HG03196 (cell line): ENCODE measurements around the gene CCDC14.
"Not testable (repeated sequence)": the region's sequence is repeated elsewhere in the genome, so short reads cannot be mapped to it uniquely, and the experiment has no call there.

Experiments used
- ATAC-seq: cut with Tn5 transposase; IDR thresholded peaks from one replicate; pipeline ENCODE4 v1.9.1; 2021; ENCODE audit not compliant: unreplicated experiment

Gene CCDC14

DNA sequence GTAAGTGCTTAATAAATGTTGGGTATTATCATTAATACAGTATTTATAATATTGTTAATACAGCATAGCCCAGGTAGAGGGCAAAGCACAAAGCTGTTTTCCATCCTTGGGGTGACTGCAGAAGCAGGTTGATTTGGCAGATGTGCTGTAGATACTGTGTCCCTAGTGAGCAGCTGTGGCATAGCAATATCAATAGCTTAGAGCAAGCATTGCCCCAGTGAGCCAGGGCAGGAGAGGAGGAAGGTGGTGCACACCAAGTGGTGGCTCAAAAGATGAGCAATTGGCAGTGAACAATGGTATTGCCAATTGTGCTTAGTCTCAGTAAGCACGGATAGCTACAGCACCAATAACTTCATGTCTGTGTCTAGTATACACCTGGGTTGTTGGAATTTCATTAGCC lies 5.8 kb upstream of the CCDC14 start:
- ATAC-seq: not testable (repeated sequence)

DNA sequence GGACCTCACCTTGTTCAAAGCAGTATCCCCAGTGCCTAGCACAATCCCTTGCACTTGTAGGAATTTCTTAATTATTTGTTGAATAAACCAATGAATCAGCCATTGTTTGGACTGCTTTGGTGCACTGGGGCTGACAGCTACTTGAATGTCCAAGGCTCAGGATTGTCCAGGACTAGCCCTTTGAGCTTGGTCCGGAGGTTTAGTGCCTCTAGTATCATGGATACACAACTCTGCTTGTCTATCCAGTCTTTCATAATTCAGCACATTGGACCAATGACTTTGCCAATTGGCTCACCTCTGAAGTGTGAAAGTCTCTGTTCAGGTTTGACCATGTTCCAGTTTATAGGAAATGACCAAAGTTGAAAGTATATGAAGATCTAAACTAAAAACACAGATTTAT lies 3.8 kb upstream of the CCDC14 start:
- not testable (repeated sequence) for ATAC-seq

DNA sequence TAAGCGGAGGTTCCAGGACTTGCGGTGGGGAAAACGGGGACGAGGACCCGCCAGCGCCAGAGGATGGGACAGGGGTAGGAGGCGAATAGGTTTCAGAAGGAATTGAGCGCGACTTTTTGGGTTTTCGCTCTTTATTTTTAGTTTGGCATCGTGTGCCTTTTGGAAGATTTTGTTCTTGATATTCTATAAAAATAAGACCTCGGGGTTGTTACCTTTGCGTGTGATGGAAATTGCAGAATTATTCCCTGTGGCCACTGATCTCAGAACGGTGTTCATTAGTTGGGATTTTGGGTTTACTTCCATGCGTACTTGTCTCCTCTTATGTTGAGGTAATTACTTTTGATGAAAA lies 453 bp upstream of the CCDC14 start:
- ATAC-seq: no peak

DNA sequence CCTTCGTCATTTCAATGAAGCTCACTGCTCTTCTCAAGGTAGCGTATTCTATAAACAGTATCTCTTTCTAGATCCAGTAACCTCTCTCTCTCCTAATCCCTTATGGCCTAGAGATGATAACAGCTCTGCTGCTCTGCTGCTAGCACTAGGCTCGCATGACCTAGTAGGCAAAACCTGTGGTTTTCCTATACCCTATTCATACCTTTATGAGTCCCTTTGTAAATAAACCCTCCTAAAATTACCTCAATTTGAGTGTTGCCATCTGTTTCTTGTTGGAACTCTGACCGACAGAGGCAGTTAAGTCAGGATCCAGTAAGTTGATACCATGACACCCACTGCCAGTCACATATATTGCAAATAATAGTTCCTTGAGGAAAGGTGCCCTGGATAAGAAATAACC lies 7.3 kb downstream of the CCDC14 start:
- peak; percentile 55 for ATAC-seq

DNA sequence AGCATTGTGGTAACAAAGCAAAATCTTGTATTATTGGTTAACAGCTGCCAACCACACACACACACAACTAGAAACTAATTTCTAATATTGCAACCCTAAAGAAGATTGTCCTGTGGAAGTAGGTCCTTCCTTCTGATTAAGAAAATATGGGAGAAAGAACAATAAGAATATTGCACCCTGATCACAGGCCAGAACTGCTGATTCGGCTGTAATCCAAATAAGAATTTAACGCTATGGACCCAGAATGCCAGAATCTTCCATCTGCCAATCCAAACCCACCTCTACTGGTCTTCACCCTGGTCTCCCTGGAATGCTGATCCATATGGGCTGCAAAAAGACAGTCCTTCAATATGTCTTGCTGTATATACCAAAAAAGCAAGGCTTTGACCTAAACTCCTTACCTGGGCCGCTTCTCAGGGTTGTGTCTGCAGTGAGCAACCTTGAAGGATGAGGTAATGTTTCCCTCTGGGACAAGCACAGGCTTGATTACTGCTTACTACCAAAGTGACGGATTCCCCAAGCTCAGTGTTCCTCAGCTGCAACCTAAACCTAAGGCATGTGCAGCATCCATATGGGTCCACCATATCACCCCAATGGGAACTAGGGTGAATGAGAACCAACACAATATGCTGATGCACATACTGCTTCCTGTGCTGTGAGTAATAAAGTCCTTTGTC lies 8.0 kb downstream of the CCDC14 start:
- ATAC-seq: no peak

DNA sequence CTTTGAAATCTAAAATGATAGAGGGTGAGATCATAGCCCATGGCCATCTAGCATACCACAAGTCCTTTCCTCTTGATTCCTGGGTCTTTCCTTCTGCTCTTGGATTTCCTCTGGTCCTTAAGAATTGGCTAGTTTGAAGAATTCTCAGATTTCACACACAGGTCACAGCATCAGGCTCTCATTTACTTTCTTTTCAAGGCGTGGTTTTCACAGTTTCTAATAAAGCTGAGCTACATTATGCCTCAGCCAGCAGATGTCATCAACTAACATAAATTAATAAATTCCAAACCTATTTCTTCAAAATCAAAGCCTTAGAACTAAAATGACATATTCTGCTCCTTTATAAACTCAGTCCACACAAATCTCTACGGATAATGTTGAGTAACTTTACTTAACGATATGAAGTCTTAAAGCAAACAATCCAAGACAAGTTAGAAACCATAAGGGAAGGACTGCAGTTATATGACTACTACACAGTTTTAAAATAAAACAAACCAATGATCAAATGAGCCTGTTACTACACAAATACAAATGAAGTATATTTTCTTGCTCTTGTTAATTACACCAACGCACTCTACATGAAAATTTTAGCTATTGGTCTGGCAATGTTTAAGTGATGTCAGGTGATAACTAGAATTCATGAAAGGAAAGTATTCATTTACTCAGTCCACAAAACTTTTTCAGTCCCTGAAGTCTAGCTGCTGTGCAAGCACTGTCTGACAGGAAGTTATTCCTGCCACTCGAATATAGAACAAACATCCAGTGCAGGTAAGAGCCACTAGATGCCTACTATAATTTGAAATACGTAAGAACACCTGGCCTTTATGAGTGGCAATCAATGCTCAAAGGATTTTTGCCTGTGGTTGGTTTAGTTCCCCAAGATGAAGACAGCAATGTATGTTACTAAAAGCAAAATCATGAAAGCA lies 9.2 kb downstream of the CCDC14 start:
- no peak for ATAC-seq

DNA sequence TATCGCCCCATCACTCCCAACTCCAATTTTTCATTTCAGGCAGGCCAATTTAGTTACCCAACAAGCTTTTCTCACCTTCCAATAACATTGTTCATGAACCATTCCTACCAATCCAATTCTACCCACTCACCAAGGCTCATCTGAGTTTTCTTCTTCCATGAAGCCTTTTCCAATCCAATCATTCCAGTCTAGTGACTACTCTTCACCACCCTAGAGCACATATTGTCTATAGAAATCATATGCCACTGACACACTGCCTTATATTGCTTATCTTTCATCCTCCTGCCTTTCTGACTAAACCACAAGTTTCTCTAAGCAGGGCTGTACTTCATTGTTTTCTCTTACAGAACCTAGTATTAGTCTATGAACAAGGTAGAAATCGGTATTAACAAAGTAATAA lies 11.4 kb downstream of the CCDC14 start:
- no peak for ATAC-seq

DNA sequence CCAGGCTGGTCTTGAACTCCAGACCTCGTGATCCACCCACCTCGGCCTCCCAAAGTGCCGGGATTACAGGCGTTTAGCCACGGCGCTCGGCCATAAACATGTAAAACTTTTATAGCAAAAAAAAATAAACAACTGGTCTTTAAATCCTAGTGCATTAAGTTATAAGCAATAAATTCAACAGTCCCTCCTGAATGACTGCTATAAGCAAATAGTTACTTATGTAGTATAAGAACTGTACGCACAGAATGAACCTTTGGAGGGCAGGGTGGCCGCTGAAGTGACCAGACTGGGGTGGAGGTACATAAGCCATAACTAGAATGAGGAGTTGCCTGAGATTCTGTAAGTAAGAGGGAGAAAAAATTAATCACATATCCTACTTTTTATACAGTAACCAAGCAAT lies 12.6 kb downstream of the CCDC14 start:
- ATAC-seq: no peak

DNA sequence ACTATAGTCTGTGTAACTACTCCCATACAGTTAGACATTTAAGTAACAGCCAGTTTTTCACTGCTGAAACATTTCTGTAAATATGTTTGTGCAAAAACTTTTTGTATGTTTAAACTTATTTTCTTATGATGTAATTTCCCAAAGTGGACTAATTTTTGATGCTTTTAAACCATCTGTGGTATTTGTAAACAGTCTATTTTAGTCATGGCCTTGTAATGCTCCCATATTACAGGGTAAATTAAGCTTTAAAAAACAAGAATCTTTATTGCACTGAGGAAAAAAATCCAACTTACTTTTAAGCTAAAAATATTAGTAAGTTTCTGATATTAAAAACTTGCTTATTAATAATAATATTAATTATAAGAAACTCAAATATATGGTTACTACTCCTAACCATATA lies 13.5 kb downstream of the CCDC14 start:
- ATAC-seq: no peak

DNA sequence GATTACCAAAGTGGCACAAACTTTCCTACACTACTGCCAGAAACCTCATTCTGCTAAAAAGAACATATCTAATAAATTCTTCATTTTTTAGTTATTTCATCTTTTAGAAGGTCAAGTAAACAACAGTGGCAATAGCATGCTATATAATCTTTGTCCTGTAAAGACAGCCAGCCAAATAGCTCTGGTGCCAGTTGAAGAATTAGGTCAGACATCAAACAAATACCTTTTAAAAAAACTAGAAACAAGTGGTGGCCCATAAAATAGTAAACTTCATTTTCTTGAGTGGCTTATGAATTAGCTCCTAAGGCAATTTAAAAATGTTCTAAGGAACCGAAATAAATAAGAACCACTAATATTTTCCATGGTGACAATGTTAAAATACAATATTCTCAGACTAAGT lies 19.5 kb downstream of the CCDC14 start:
- no peak for ATAC-seq

DNA sequence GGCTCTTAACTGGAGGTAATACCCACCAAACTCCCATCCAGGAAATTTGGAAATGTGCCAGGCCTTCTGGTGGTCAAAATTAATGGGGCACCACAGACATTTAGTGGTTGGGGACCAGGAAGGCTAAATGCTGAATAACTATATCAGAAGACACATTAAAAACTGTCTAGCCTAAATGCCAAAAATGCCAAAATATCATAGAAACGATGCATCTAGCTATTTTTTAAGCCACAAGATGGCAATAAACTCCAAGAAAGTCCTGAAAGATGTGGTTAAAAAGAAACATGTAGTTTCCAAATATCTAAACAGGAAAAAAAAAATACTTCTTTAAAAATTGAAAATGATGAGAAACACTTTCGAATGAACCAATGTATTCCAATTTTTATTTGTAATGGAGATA lies 19.9 kb downstream of the CCDC14 start:
- no peak for ATAC-seq

DNA sequence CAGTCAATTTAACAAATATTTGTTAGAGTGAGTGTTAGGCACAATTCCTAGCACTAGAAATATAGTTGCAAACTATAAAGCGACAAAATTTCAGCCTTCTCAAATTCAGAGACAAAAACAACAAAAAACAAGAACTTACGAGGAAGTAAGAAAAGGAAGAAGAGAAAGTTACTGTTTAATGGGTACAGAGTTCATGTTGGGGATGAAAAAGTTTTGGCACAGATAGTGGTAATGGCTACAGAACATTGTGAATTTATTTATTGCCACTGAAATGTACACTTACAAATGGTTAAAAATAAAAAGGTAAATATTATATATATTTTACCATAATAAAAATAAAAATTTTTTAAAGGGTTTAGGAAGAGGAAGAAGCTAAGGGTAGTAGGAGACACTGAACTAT lies 21.3 kb downstream of the CCDC14 start:
- no peak for ATAC-seq

DNA sequence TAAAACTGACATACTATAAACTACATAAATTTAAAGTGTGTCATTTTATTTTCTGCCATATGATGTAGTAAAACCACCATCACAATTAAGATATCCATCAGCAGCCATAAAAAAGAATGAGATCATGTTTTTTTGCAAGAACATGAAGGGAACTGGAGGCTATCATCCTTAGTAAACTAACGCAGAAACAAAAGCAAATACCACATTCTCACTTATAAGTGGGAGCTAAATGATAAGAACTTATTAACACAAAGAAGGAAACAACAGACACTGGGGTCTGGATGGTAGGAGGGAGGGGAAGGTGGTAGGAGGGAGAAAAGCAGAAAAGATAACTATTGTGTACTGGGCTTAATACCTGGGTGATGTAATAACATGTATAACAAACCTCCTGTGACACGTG lies 24.6 kb downstream of the CCDC14 start:
- no peak for ATAC-seq

DNA sequence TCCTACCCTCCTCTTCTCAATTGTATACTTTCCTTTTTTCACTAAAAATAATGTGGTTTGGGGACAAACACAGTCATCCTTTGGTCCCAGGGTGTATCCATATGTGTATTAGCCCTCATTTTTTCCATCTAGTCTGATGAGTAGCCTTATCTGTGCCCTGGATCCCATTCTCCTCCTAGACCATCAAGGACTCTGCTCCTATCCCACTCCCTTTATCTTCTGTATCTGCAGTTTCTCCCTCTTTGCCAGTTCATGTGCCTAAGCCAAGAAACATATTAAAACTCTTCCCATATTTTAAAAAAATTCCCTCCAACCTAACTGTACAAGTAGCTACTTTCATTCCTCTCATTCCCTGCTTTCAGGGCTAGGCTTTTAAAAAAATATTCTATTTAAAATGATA lies 25.2 kb downstream of the CCDC14 start:
- ATAC-seq: no peak

DNA sequence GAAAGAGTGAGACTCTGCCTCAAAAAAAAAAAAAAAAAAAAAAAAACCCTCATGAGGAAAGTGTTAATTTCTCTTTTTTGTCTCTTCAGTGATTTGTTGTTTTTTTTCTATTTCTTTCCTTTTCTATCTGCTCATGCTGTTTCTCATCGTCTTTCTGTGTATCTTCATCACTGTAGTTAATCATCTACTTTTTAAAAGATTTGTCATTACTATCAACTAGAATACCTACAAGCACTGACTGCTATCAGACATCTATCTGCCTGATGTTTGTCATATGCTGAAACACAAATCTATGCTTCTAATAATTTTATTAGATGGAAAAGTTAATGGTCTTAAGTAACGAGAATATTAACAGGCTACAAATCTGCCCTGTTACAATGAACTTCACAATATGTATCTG lies 26.8 kb downstream of the CCDC14 start:
- ATAC-seq: no peak

DNA sequence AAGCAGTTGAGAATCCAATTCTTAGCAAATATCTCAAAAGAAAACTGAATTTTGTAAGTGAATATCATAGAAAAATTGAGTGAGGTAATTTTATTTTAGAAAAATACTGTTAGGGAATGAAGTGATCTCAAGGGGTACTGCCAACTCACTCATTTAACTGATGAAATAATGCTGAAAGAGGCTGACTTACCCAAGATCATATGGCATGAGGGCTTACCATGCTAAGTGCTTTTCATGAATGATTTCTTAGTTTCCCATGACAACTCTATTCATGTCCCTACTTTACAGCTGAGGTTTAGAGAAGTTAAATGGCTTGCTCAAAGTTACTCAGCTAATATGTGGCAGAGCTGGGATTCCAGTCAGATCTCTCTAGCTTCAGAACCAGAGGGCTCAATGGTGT lies 30.6 kb downstream of the CCDC14 start:
- no peak for ATAC-seq

DNA sequence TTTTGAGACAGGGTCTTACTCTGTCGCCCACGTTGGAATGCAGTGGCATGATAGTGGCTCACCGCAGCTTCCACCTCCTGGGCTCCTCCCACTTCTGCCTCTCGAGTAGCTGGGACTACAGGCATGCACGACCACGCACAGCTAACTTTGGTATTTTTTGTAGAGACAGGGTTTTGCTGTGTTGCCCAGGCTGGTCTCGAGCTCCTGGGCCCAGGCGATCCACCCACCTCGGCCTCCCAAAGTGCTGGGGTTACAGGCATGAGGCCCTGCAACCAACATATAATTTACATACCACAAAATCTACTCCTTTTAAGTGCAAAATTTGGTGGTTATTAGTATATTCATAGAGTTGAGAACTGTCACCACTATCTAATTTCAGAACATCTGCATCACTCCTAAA lies 31.7 kb downstream of the CCDC14 start:
- ATAC-seq: no peak

DNA sequence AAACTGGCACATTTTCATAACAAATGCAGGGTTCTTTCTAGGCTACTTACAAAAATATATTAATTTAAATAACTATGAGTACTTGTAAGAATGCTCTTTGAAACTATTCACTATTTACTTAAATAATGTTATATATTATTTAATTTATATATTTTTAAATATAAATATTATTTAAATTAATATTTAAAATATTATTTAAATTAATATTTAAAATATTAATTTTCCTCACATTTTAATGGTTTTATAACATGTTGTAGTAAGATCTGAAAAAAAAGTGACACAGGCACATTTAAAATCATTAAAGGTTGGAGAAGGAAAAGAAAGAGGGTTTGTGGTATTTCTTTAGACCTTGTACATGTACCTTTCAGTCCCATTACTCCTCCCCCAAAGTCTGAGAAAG lies 34.6 kb downstream of the CCDC14 start:
- ATAC-seq: no peak

DNA sequence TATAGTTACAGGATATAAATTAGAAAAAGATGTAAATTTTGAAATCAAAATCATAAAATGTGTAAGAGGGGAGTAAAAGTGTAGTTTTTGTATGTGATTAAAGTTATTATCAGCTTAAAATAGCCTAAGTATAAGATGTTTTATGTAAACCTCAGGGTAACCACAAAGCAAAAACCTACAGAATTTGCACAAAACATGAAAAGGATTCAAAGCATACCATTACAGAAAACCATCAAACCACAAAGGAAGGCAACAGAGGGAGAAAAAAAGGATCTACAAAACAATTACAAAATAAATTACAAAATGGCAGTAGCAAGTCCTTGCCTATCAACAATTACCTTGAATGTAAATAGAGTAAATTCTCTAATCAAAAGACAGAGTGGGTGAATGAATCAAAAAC lies 40.2 kb downstream of the CCDC14 start:
- no peak for ATAC-seq

DNA sequence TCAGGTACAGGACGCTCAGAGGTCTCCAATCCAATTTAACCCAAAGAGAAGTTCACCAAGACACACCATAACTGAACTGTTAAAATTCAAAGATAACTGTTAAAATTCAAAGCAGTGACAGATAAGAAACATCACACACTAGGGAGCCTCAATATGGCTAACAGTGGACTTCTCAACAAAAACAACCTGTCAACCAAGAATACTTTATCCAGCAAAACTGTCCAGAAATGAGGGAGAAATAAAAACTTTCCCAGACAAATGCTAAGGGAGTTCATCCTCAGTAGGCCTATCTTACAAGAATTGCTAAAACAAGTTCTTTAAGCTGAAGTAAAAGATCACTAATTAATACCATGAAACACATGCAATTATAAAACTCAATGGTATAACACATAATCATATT lies 40.6 kb downstream of the CCDC14 start:
- no peak for ATAC-seq

DNA sequence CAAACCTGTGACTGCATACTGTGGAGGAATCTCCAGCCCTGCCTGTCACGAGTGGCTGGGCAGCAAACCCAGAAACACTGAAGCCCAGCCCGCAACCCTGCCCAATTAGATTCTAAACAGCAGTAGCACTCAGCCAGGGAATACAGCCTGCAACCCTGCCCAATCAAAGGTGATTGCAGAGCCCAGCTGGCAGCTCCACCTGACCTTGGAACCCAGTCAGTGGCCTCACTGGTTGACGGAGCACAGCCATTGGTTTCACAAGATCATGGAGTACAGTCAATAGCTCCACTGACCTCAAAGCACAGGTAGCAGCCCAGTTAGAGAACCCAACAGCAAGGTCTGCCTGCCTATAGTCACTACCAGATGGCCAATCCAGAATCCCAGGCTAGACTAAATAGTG lies 41.7 kb downstream of the CCDC14 start:
- no peak for ATAC-seq

DNA sequence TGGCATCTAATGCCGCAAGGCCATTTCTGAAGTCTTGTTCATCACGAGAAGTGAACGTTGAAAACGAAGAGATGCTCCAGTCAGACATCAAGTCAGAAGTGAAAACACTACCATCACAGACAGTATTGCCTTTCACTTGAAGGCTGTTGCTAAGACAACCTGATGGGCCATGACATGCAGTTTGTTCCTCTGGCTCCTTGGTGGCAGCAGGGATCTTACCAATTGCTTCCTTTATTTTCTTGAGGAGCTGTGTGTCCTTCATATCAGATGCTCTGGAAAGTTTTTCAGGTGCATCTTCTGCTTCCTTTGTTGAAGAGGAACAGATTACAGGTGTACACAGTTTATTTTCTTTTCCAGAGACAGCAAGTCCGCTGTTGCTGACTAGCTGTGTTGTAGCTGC lies 46.2 kb downstream of the CCDC14 start:
- ATAC-seq: no peak

DNA sequence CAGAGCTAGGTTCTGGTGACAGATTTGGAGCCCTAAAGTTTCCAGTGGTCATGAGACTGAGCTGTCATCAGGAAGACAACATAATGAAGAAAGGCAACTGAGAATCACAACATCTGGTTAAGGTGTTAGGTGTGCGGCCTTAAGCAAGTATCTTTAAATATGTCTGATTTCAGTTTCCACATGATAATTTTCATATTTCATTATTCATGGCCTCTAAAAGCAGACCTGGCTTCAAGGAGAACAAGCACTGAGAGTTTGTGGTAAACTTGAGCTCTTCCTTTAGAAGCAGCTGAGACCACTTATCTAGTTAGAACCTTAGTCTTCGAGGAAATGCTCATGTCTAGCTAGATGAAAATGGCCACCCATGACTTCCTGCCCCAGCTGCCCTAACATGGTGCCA lies 51.2 kb downstream of the CCDC14 start:
- no peak for ATAC-seq
